GM12892 (cell line): ENCODE results near the gene MACROD2.

Source experiments
- POLR2A ChIP-seq: IDR thresholded peaks from 2 replicates; pipeline ENCODE4 v1.6.1; 2011; ENCODE audit warnings: low read depth, low read length, control low read depth
- POLR2AphosphoS5 ChIP-seq: IDR thresholded peaks from 2 replicates; pipeline ENCODE4 v1.6.1; 2011; ENCODE audit warnings: low read depth, low read length, control low read depth
- TAF1 ChIP-seq: IDR thresholded peaks from 2 replicates; pipeline ENCODE4 v1.6.1; 2011; ENCODE audit warnings: low read depth, mild to moderate bottlenecking, control low read depth, low read length, borderline replicate concordance

- TF ChIP-seq POLR2A (no peak), POLR2AphosphoS5 (no peak), TAF1 (no peak)
Measured at GRCh38 chr20:15253431-15253830, 1258.1 kb downstream of the MACROD2 start.
